Skeletal muscle tissue (tissue), 4 donors: ENCODE data around the gene NRXN3. TPM values are rescaled to one million over a fixed set of nuclear protein-coding genes. Genes with fewer than 3 reads are reported as not detected.
"Not testable (repeated sequence)": the region's sequence is repeated elsewhere in the genome, so short reads cannot be mapped to it uniquely, and the experiment has no call there.

Source experiments
- H3K27ac ChIP-seq: one replicate; pipeline ENCODE4 v1.7.0; 2013; ENCODE audit warnings: mild to moderate bottlenecking, low read depth, low read length, inconsistent platforms
- H3K27me3 ChIP-seq, 3 donors: one replicate each; pipeline ENCODE4 v1.7.0; 2013; ENCODE audit warnings: low read length in 3 of 3; ENCODE audit not compliant: control insufficient read depth in 3 of 3, insufficient read depth in 3 of 3
- H3K36me3 ChIP-seq, 3 donors: one replicate each; pipeline ENCODE4 v1.7.0; 2013; ENCODE audit warnings: low read length in 3 of 3; ENCODE audit not compliant: control insufficient read depth in 3 of 3, insufficient read depth in 3 of 3
- H3K4me1 ChIP-seq, 3 donors: one replicate each; pipeline ENCODE4 v1.7.0; 2013; ENCODE audit warnings: low read length in 3 of 3, mild to moderate bottlenecking in 3 of 3; ENCODE audit not compliant: control insufficient read depth in 3 of 3, insufficient read depth in 3 of 3
- H3K4me3 ChIP-seq, 3 donors: one replicate each; pipeline ENCODE4 v1.7.0; 2013; ENCODE audit warnings: low read length in 3 of 3
- H3K9ac ChIP-seq, 3 donors: one replicate each; pipeline ENCODE4 v1.7.0; 2013; ENCODE audit warnings: low read length in 3 of 3, mild to moderate bottlenecking in 3 of 3, moderate library complexity in 2 of 3, low read depth in 1 of 3
- H3K9me3 ChIP-seq, 3 donors: one replicate each; pipeline ENCODE4 v1.7.0; 2013; ENCODE audit warnings: low read length in 3 of 3; ENCODE audit not compliant: control insufficient read depth in 3 of 3
- total RNA-seq: library from RNA; depleted of rRNA; stranded (reverse); fragments of >200 nt; gene quantifications from one replicate; pipeline ENCODE4 v1.2.3, GENCODE V29; 2014
- donor health status: Osteomylitis.

NRXN3 gene
- total RNA-seq, 1 donor from 2014 or later: 0.52 TPM

DNA sequence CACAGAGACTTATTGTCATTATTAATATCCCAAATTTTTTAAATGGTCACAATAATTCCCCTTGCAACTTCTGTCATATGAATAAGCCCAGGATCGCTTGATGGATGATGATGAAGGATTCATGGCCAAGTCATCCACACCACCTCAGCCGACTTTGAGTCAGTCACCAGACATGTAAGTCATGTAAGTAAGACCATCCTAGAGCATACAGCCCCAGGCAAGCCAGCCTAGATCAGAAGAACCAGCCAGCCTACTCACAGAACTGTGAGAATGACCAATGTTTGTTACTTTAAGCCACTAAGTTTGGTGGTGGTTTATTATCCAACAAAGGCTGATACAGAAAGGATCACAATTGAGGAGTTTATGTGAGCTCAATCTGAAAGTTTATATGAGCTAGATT lies 341.8 kb downstream of the NRXN3 start:
- no peak overlapping the region for H3K9ac ChIP-seq
- no peak overlapping the region for H3K4me3 ChIP-seq
- no peaks in the 10 kb centered on the region for H3K9me3 ChIP-seq
- H3K27me3 ChIP-seq: no peaks in the 10 kb centered on the region
- H3K4me1 ChIP-seq: no peaks in the 10 kb centered on the region
- no peaks in the 10 kb centered on the region for H3K36me3 ChIP-seq
- H3K27ac ChIP-seq: no peak overlapping the region

DNA sequence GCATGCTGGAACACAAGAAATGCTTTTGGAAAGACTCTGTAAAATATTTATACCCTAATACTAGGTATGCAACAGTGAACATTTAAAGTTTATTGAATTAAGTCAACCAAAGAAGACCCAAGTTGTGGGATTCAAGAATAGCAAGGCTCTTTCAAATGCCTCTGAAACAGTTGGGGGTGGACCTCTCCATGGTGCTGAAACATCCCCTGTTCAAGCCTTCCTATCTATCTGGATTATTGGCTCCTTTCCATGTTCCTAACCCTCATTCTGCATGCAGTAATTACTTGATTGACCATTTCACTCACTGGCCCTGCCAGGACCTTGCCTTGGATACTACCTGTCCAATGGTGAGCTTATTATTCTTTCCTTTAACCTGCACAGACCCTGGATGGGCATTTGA lies 349.7 kb downstream of the NRXN3 start:
- Histone ChIP-seq H3K27ac (no peak overlapping the region), H3K4me1 (no peaks in the 10 kb centered on the region), H3K4me3 (no peak overlapping the region), H3K9me3 (no peaks in the 10 kb centered on the region), H3K36me3 (no peaks in the 10 kb centered on the region), H3K9ac (no peak overlapping the region), H3K27me3 (no peaks in the 10 kb centered on the region)

DNA sequence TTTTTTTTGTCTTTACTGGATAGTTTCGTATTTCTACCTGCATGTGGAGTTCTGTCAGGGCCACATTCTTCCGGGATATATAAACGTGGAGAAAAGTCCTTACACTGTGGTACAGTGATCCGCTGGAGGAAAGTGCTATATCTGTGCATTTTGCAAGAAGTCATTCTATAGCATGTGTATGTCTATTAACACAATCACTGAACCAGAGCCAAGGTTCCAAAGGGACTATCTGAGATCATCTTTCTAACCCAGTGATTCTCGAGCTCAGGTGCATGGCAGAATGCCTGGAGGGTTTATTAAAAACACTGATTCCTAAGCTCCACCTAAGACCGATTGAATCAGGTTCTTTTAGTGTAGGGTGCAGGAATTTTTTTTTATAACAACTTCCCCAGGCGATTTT lies 354.0 kb downstream of the NRXN3 start:
- no peaks in the 10 kb centered on the region for H3K27me3 ChIP-seq
- H3K4me1 ChIP-seq: no peaks in the 10 kb centered on the region
- no peaks in the 10 kb centered on the region for H3K36me3 ChIP-seq
- H3K4me3 ChIP-seq: no peak overlapping the region
- H3K9me3 ChIP-seq: no peaks in the 10 kb centered on the region
- no peak overlapping the region for H3K27ac ChIP-seq
- no peak overlapping the region for H3K9ac ChIP-seq

DNA sequence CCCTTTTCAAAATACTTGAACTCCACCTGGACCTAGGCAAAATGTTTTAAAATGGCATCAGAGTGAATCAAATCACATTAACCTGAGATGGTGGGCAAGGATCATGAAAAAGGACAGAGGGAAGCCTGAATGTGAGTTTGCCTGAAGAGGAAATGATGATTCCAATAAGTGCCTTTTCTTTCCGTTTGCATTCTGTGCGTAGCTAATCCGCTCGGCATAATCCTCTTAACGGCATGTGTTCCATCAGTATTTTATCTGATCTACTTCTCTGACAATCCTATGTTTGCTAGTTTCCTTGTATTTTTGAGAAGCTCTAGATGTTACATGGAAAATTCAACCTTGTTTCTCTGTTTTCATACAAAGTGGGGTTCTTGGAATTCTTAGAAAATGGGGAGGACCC lies 354.6 kb downstream of the NRXN3 start:
- no peaks in the 10 kb centered on the region for H3K4me1 ChIP-seq
- H3K27me3 ChIP-seq: no peaks in the 10 kb centered on the region
- H3K36me3 ChIP-seq: no peaks in the 10 kb centered on the region
- no peaks in the 10 kb centered on the region for H3K9me3 ChIP-seq
- H3K9ac ChIP-seq: no peak overlapping the region
- H3K4me3 ChIP-seq: no peak overlapping the region
- H3K27ac ChIP-seq: no peak overlapping the region

DNA sequence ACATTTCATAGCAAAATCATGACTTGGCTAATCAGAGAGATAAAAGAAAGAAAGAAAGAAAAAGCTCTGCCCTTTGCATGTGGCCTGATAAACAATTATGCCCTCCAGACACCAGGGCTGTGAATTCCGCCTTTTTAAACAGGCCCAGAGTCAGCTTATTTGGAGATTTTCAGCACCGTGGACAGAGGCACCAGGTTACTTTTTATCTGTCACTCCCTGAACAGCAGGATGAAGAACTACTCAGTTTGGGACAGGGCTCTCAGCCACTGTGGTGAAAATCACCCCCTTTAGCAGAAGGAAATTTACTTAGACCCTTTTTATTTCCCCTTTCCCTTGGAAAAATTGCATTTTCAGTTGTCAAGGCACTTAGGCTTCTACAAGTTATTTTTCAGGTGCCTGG lies 359.9 kb downstream of the NRXN3 start:
- Histone ChIP-seq H3K9ac (no peak overlapping the region), H3K9me3 (no peaks in the 10 kb centered on the region), H3K4me1 (no peaks in the 10 kb centered on the region), H3K36me3 (no peaks in the 10 kb centered on the region), H3K27me3 (no peaks in the 10 kb centered on the region), H3K27ac (no peak overlapping the region), H3K4me3 (no peak overlapping the region)

DNA sequence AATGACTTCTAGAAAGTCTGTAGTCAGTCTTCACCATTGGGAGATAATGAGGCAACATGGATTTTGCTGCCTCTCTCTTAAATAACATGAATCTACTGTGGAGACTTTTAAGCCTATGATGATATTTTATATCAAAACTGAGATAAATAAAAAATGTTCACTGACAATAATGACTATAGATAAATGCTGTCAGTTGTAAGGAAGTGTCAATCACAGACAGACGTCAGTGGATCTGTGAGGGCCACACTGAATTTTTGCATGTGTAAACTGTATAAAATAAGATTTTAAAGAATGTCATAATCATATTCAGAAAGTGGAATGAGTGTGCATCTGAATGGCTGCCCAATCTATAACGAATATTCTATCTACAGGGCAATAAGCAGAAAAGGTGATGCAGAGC lies 364.0 kb downstream of the NRXN3 start:
- Histone ChIP-seq H3K9me3 (no peaks in the 10 kb centered on the region), H3K4me1 (no peaks in the 10 kb centered on the region), H3K4me3 (no peak overlapping the region), H3K9ac (no peak overlapping the region), H3K27ac (no peak overlapping the region), H3K27me3 (no peaks in the 10 kb centered on the region), H3K36me3 (no peaks in the 10 kb centered on the region)

DNA sequence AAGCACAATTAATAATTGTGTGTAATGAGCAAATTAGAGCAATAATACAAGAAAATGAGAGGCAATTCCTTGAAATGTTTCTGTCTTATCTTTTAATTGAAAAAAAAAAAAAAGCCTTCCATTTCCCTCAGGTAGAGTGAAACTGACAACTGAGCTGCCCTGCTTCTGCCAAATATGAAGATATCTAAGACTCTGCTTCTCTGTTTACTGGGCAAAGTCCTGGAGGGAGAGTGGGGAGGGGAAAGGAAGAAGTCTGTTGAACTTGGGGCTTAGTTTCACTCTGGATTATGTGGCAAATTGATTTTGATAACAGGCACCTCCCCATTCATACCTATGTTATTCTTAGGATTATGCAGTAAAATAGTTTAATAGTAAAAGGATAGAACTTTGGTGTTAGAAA lies 364.9 kb downstream of the NRXN3 start:
- Histone ChIP-seq H3K27ac (no peak overlapping the region), H3K4me3 (no peak overlapping the region), H3K4me1 (no peaks in the 10 kb centered on the region), H3K36me3 (no peaks in the 10 kb centered on the region), H3K27me3 (no peaks in the 10 kb centered on the region), H3K9me3 (no peaks in the 10 kb centered on the region), H3K9ac (no peak overlapping the region)

DNA sequence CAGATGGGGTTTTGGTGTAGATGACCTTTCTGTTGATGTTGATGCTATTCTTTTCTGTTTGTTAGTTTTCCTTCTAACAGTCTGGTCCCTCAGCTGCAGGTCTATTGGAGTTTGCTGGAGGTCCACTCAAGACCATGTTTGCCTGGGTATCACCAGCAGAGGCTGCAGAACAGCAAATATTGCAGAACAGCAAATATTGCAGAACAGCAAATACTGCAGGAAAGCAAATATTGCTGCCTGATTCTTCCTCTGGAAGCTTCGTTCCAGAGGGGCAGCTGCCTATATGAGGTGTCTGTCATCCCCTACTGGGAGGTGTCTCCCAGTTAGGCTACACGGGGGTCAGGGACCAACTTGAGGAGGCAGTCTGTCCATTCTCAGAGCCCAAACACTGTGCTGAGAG lies 371.6 kb downstream of the NRXN3 start:
- not testable (repeated sequence) for H3K9me3 ChIP-seq, H3K4me1 ChIP-seq, H3K27me3 ChIP-seq, H3K36me3 ChIP-seq, H3K9ac ChIP-seq, H3K27ac ChIP-seq, H3K4me3 ChIP-seq

DNA sequence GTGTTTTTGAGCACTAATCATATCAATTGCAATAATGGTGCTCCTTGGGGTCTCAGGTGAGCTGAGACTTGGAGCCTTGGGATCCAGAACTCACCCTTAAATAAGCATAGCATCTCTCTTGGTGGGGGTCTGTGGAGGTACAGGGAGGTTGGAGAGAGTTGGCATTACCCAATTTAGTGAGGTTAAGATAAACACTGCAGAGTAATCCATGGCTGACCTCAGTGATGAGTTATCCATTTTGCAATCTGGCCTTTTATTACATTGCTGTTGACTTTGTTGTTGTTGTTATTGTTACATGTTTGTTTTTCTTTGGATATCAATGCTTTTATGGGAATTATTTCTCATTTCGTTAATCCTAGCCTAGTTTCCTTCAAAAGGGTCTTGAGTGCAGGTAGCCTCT lies 373.3 kb downstream of the NRXN3 start:
- Histone ChIP-seq H3K27me3 (no peaks in the 10 kb centered on the region), H3K9me3 (no peaks in the 10 kb centered on the region), H3K9ac (no peak overlapping the region), H3K4me3 (no peak overlapping the region), H3K36me3 (no peaks in the 10 kb centered on the region), H3K4me1 (no peaks in the 10 kb centered on the region), H3K27ac (no peak overlapping the region)

DNA sequence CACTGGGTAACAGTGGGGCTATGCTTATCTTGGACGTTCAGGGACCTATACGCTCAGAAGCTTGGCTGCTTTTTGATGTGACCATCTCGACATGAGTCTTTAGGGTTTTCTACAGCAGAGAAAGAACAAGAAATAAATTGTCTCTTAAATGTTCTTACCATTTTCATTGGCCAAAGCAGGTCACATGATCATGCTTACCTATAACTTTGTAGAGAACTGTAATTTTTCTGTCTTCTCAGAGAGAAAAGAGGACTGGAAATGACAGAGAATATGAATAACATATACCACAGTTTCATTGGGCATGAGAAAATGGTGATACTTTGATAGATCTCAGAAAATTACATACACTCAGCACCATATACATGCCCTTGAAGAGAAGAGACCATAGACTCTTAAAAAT lies 390.9 kb downstream of the NRXN3 start:
- Histone ChIP-seq H3K4me1 (peaks cover 0 to 3% (median under 1%) of the 10 kb centered on the region in 3 donors), H3K9me3 (no peaks in the 10 kb centered on the region), H3K36me3 (no peaks in the 10 kb centered on the region), H3K9ac (no peak overlapping the region), H3K4me3 (no peak overlapping the region), H3K27me3 (no peaks in the 10 kb centered on the region), H3K27ac (no peak overlapping the region)
